SU-DHL-6 (cell line): Measurements from ENCODE around the gene GRID1.

Experiments
- H2AFZ ChIP-seq: fragments of 200-600 bp; sonication (generic); 2 replicates; pipeline ENCODE4 v1.6.1; 2014; ENCODE audit warnings: low read depth, mild to moderate bottlenecking, moderate library complexity, mixed read lengths, antibody characterized with exemption, low read length; ENCODE audit not compliant: severe bottlenecking
- H3F3A ChIP-seq: fragments of 200-600 bp; shearing (Covaris generic); 2 replicates; pipeline ENCODE4 v1.6.0; 2016; ENCODE audit warnings: antibody characterized with exemption, mild to moderate bottlenecking; ENCODE audit not compliant: insufficient read depth
- H3K27ac ChIP-seq: fragments of 200-600 bp; sonication (generic); 2 replicates; pipeline ENCODE4 v1.5.1; 2016; ENCODE audit warnings: low read depth, mild to moderate bottlenecking, low read length, moderate library complexity, mixed read lengths
- H3K27me3 ChIP-seq: fragments of 200-600 bp; sonication (generic), shearing (Covaris generic); 2 replicates; pipeline ENCODE4 v1.6.0; 2014; ENCODE audit warnings: mild to moderate bottlenecking, low read length
- H3K36me3 ChIP-seq: fragments of 200-600 bp; sonication (generic); 2 replicates; pipeline ENCODE4 v1.6.1; 2014; ENCODE audit warnings: mild to moderate bottlenecking, low read length, mixed read lengths
- H3K4me2 ChIP-seq: fragments of 300-600, 200-600 bp; shearing (Covaris generic), sonication (generic); 2 replicates; pipeline ENCODE4 v1.6.0; 2014; ENCODE audit warnings: low read length, low read depth, mild to moderate bottlenecking; ENCODE audit not compliant: poor library complexity, severe bottlenecking
- H3K4me3 ChIP-seq: fragments of 200-600 bp; sonication (generic); 2 replicates; pipeline ENCODE4 v1.5.1; 2014; ENCODE audit warnings: antibody characterized with exemption, low read length, mild to moderate bottlenecking, mixed read lengths; ENCODE audit not compliant: insufficient read depth, poor library complexity, severe bottlenecking
- H3K79me2 ChIP-seq: fragments of 200-600 bp; sonication (generic); 2 replicates; pipeline ENCODE4 v1.6.1; 2014; ENCODE audit warnings: mild to moderate bottlenecking, low read length, moderate library complexity; ENCODE audit not compliant: insufficient read depth
- H3K9ac ChIP-seq: fragments of 200-600 bp; sonication (generic); 2 replicates; pipeline ENCODE4 v1.7.0; 2014; ENCODE audit warnings: mild to moderate bottlenecking, low read length
- H3K9me2 ChIP-seq: fragments of 200-600 bp; sonication (generic); replicated peaks from 2 replicates; pipeline ENCODE4 v1.6.1; 2014; ENCODE audit warnings: low read length; ENCODE audit not compliant: insufficient read depth
- H3K9me3 ChIP-seq: fragments of 200-600 bp; sonication (generic); 2 replicates; pipeline ENCODE4 v1.6.1; 2014; ENCODE audit warnings: low read length, mixed read lengths; ENCODE audit not compliant: insufficient read depth
- H4K20me1 ChIP-seq: fragments of 200-600 bp; sonication (generic); 2 replicates; pipeline ENCODE4 v1.6.1; 2014; ENCODE audit warnings: low read depth, mild to moderate bottlenecking, antibody characterized with exemption, low read length, moderate library complexity, mixed read lengths
- EZH2phosphoT487 ChIP-seq: fragments of 200-600 bp; sonication (generic), shearing (Covaris generic); conservative IDR thresholded peaks from 2 replicates; pipeline ENCODE4 v1.6.1; 2018; ENCODE audit warnings: mild to moderate bottlenecking, antibody characterized with exemption, low read length, moderate library complexity, mixed read lengths
- TF ChIP-seq, protein P1 (sequence below): fragments of 200-600 bp; sonication (generic); IDR thresholded peaks from one replicate; pipeline ENCODE4 v1.5.1; 2017; ENCODE audit warnings: antibody characterized with exemption, mild to moderate bottlenecking, low read length, moderate library complexity; ENCODE audit not compliant: insufficient read depth, poor library complexity, severe bottlenecking

The GRID1 gene

GRCh38 chr10:86218842-86219241, 147.8 kb downstream of the GRID1 start:
- Histone ChIP-seq H3K79me2 (no peaks in the 10 kb centered on the region), H4K20me1 (no peaks in the 10 kb centered on the region), H3K27ac (no peak overlapping the region), H3K4me2 (no peak overlapping the region), H3K27me3 (no peaks in the 10 kb centered on the region), H3F3A (no peaks in the 10 kb centered on the region), H2AFZ (no peak overlapping the region), H3K9ac (no peak overlapping the region), H3K9me2 (no peaks in the 10 kb centered on the region), H3K9me3 (no peaks in the 10 kb centered on the region), H3K4me3 (no peak overlapping the region), H3K36me3 (no peaks in the 10 kb centered on the region)
- TF ChIP-seq EZH2phosphoT487, result no peak
- TF ChIP-seq, protein P1, sequence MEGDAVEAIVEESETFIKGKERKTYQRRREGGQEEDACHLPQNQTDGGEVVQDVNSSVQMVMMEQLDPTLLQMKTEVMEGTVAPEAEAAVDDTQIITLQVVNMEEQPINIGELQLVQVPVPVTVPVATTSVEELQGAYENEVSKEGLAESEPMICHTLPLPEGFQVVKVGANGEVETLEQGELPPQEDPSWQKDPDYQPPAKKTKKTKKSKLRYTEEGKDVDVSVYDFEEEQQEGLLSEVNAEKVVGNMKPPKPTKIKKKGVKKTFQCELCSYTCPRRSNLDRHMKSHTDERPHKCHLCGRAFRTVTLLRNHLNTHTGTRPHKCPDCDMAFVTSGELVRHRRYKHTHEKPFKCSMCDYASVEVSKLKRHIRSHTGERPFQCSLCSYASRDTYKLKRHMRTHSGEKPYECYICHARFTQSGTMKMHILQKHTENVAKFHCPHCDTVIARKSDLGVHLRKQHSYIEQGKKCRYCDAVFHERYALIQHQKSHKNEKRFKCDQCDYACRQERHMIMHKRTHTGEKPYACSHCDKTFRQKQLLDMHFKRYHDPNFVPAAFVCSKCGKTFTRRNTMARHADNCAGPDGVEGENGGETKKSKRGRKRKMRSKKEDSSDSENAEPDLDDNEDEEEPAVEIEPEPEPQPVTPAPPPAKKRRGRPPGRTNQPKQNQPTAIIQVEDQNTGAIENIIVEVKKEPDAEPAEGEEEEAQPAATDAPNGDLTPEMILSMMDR, result no peak

- no peaks in the 10 kb centered on the region for H3K27me3 ChIP-seq
- H3K27ac ChIP-seq, result no peak overlapping the region
- no peak overlapping the region for H3K9ac ChIP-seq
- no peaks in the 10 kb centered on the region for H3K36me3 ChIP-seq
- no peak overlapping the region for H2AFZ ChIP-seq
- no peaks in the 10 kb centered on the region for H3F3A ChIP-seq
- no peaks in the 10 kb centered on the region for H4K20me1 ChIP-seq
- TF ChIP-seq, protein P1, result no peak
- TF ChIP-seq EZH2phosphoT487, result no peak
- H3K9me2 ChIP-seq, result no peaks in the 10 kb centered on the region
- no peak overlapping the region for H3K4me3 ChIP-seq
- no peaks in the 10 kb centered on the region for H3K9me3 ChIP-seq
- no peak overlapping the region for H3K4me2 ChIP-seq
- H3K79me2 ChIP-seq, result no peaks in the 10 kb centered on the region
These were observed 148.4 kb downstream of the GRID1 start for GRCh38 chr10:86218160-86218559.

GRCh38 chr10:86217371-86218080, 149.1 kb downstream of the GRID1 start:
- Histone ChIP-seq H3K27me3 (no peaks in the 10 kb centered on the region), H3K9me3 (no peaks in the 10 kb centered on the region), H3K79me2 (no peaks in the 10 kb centered on the region), H3K4me3 (no peak overlapping the region), H3K9me2 (no peaks in the 10 kb centered on the region), H3K27ac (no peak overlapping the region), H3K36me3 (no peaks in the 10 kb centered on the region), H3F3A (no peaks in the 10 kb centered on the region), H3K9ac (no peak overlapping the region), H4K20me1 (no peaks in the 10 kb centered on the region), H2AFZ (no peak overlapping the region), H3K4me2 (no peak overlapping the region)
- TF ChIP-seq, protein P1, result no peak
- no peak for TF ChIP-seq EZH2phosphoT487
